ENCODE results near the gene PSPH. TPM values are rescaled to one million over a fixed set of nuclear protein-coding genes. Genes with fewer than 3 reads are reported as not detected.
"Not testable (repeated sequence)": the region's sequence is repeated elsewhere in the genome, so short reads cannot be mapped to it uniquely, and the experiment has no call there.

The PSPH gene
- total and polyA plus RNA-seq, 12 donors, result 2.8 to 68.7 (median 23.0) TPM

DNA sequence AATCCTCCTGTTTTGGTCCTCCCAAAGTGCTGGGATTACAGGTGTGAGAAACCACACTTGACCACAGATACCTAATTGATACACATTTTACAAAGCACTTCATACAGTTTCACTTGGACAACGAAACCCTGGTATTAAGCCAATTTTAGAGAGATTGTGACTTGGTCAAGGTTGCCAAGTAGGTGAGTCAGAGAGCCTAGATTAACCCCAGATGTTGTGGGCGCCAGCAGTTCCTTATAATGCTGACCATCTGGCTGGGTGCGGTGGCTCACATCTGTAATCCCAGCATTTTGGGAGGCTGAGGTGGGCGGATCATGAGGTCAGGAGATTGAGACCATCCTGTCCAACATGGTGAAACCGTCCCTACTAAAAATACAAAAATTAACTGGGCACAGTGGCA lies 46.5 kb upstream of the PSPH start:
- Histone ChIP-seq H3K27me3 (no peaks in the 10 kb centered on the region), H3K27ac (peak overlapping the region in 3 of 5 donors; percentile 0 to 68 (median 62)), H3K36me3 (replicated peaks in 1 of 2) (peaks cover 0 to 37% of the 10 kb centered on the region in 2 donors), H3K9me3 (replicated peaks in 1 of 3) (no peaks in the 10 kb centered on the region), H3K4me3 (no peak overlapping the region), H3K4me1 (replicated peaks in 1 of 2) (peaks cover 6 to 7% of the 10 kb centered on the region in 2 donors)
- no peak for TF ChIP-seq POLR2A (IDR thresholded peaks at IDR 0.05)
- TF ChIP-seq, protein P1, sequence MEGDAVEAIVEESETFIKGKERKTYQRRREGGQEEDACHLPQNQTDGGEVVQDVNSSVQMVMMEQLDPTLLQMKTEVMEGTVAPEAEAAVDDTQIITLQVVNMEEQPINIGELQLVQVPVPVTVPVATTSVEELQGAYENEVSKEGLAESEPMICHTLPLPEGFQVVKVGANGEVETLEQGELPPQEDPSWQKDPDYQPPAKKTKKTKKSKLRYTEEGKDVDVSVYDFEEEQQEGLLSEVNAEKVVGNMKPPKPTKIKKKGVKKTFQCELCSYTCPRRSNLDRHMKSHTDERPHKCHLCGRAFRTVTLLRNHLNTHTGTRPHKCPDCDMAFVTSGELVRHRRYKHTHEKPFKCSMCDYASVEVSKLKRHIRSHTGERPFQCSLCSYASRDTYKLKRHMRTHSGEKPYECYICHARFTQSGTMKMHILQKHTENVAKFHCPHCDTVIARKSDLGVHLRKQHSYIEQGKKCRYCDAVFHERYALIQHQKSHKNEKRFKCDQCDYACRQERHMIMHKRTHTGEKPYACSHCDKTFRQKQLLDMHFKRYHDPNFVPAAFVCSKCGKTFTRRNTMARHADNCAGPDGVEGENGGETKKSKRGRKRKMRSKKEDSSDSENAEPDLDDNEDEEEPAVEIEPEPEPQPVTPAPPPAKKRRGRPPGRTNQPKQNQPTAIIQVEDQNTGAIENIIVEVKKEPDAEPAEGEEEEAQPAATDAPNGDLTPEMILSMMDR (IDR thresholded peaks at IDR 0.05), result no peak
- peak; percentile 60 to 80 (median 76) for DNase-seq
- intact Hi-C loops (cut with DNase I), result no loop called here
- WGBS, 4 donors, result 25 to 48% (median 37%) methylated on average over 4 to 5 of the region's 5 CpGs

DNA sequence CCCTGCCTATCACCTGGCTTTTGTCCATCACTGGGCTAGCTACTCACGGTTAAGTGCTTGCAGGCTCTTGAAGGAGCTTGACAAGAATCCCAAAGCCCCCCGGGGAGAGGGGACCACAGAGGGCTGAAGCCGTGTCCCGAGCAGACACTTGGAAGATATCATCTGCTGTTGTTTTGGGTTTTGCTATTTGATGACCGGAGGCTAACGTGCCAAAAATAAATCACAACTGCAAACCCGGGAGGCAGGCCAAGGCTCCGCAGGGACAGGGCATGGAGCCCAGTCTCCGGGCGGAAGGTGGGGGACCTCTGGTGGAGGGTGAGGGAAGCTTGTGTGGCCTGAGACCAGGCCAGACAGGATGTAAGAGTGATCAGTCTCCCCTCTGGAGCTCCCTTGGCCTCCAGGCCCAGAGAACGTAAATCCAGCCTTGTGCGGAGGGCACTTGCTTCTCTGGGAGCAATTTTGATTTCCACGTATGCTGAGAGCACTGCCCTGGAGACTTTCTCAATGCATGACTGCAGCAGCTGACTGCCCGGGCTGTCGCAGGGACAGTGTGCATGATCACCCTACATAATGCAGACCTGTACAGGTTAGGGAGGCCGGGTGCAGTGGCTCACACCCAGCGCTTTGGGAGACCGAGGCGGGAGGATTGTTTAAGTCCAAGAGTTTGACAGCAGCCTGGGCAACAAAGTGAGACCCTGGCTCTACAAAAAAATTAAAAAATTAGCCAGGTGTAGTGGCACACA lies 41.7 kb upstream of the PSPH start, which contains the start of gene PHKG1:
PHKG1 (minus strand) TSS at position 164 of the 743 bp plus-strand sequence. CDS start 4,011 bp downstream, outside the sequence.
- Histone ChIP-seq H3K36me3 (replicated peaks in 1 of 2) (no peaks in the 10 kb centered on the region), H3K9me3 (replicated peaks in 1 of 3) (no peaks in the 10 kb centered on the region), H3K4me1 (replicated peaks in 1 of 2) (peaks cover 10 to 15% of the 10 kb centered on the region in 2 donors), H3K27me3 (no peaks in the 10 kb centered on the region), H3K27ac (peak within 1 kb of the TSS in 4 of 5 donors; percentile 61 to 77 (median 74)), H3K4me3 (peak within 1 kb of the TSS in 1 of 4 donors; percentile 38)
- peak; percentile 90 to 96 (median 92) for DNase-seq
- 12 to 32% (median 29%) methylated on average over 11 to 19 of the region's 19 CpGs for WGBS, 4 donors
- intact Hi-C loops (cut with DNase I), result no loop called here
- TF ChIP-seq, protein P1 (IDR thresholded peaks at IDR 0.05), result peak; percentile 18 to 65 (median 46)
- TF ChIP-seq POLR2A (IDR thresholded peaks at IDR 0.05), result peak in 1 of 2 donors; percentile 52

DNA sequence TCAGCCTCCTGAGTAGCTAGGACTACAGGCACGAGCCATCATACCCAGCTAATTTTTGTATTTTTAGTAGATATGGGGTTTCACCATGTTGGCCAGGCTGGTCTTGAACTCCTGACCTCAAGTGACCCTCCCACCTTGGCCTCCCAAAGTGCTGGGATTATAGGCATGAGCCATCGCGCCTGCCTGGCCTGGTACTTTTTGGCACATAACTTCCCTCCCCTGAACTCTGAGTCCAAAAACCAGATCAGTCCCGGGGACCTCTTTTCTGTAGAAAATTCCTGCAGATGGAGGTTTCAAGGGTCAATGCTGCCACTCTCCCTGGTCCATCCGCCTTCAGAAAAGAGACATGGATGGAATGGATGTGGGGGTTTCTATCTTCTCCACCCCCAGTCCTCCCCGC lies 41.1 kb upstream of the PSPH start:
- Histone ChIP-seq H3K27ac (peak overlapping the region in 4 of 5 donors; percentile 61 to 77 (median 74)), H3K4me3 (peak overlapping the region in 1 of 4 donors; percentile 38), H3K4me1 (replicated peaks in 1 of 2) (peaks cover 9 to 15% of the 10 kb centered on the region in 2 donors)
- WGBS, 4 donors, result 28 to 43% (median 41%) methylated on average over 4 to 6 of the region's 6 CpGs
- intact Hi-C loops (cut with DNase I); H3K36me3 ChIP-seq (replicated peaks in 1 of 2); H3K27me3 ChIP-seq; H3K9me3 ChIP-seq (replicated peaks in 1 of 3): not testable (repeated sequence)
- DNase-seq, result peak in 1 of 7 donors; percentile 14

DNA sequence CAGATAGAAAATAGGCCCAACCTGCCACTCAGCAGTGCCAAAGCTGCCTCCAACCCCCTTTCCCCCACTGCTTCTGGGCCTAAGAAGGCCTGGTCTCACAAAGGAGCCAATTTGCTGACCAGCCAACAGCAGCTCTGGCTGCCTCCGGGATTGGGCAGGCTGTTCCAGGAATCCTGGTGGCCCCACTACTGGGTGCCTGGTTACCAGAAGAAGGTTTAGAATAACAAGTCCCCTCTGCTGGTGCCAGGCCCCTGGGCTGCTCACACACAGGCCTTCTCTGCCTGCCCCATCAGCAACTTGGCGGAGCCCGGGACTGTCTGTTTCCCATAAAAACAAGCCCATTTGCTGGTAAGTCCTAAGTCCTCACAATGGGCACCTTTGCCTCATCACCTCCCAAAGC lies 40.3 kb upstream of the PSPH start:
- H3K9me3 ChIP-seq (replicated peaks in 1 of 3), result no peaks in the 10 kb centered on the region
- peak in 1 of 7 donors; percentile 15 for DNase-seq
- H3K4me1 ChIP-seq (replicated peaks in 1 of 2), result peaks cover 7 to 15% of the 10 kb centered on the region in 2 donors
- H3K4me3 ChIP-seq, result no peak overlapping the region
- WGBS, 4 donors, result 83 to 95% (median 87%) methylated on average over 1 to 3 of the region's 3 CpGs
- H3K36me3 ChIP-seq (replicated peaks in 1 of 2), result no peaks in the 10 kb centered on the region
- peak overlapping the region in 1 of 5 donors; percentile 77 for H3K27ac ChIP-seq
- no peaks in the 10 kb centered on the region for H3K27me3 ChIP-seq
- intact Hi-C loops (cut with DNase I), result no loop called here
- TF ChIP-seq POLR2A (IDR thresholded peaks at IDR 0.05), result no peak
- TF ChIP-seq, protein P1 (IDR thresholded peaks at IDR 0.05), result no peak

Measured in adrenal gland (tissue), 12 donors.